K562 (cell line): ENCODE data around the gene EPHB2. TPM values are rescaled to one million over a fixed set of nuclear protein-coding genes. Genes with fewer than 3 reads are reported as not detected.

ENCODE experiments used
- ATAC-seq: fragments of 200-7000 bp; cut with Tn5 transposase; 3 replicates; pipeline ENCODE4 v1.9.1; 2020; ENCODE audit warnings: moderate library complexity
- BruUV-seq: library from RNA; stranded (reverse); fragments of 400-500 nt; replicated peaks from 2 replicates; lab custom pipeline; 2021; lab: Mats Ljungman, UMichigan
- CTCF ChIA-PET: fragments of 300-600 bp; formaldehyde crosslinking; extraction: SDS; loops from one replicate; lab custom pipeline; 2021; ENCODE audit warnings: low intra/inter-chr PET ratio; lab: Yijun Ruan, JAX
- POLR2A ChIA-PET: fragments of 300-600, 350-650 bp; sonication (Branson Sonifier 250); formaldehyde crosslinking; extraction: SDS; loops from one replicate; lab custom pipeline; 2021; ENCODE audit warnings: antibody characterized with exemption, inconsistent platforms; lab: Yijun Ruan, JAX
- DNase-seq, 4 experiments: peaks; one replicate each; pipeline versions ENCODE4 v3.0.0 to v3.0.0-alpha.2; 2011 to 2018; ENCODE audit warnings: low spot score in 3 of 4, mixed read lengths in 3 of 4; ENCODE audit errors: extremely low read depth in 1 of 4
- FAIRE-seq: peaks from 2 replicates; lab custom pipeline; 2011; peaks lifted over from hg19 to GRCh38; lab: Jason Lieb, UNC
- H2AFZ ChIP-seq: 2 replicates; pipeline ENCODE4 v1.6.0; 2011; ENCODE audit warnings: low read depth, low read length, control low read depth, inconsistent platforms
- H3K27ac ChIP-seq: fragments of 200-600 bp; 3 replicates; pipeline ENCODE4 v1.8.0; 2011; ENCODE audit warnings: low read depth, mild to moderate bottlenecking, control low read depth, inconsistent platforms, low read length, moderate library complexity, mixed read lengths; ENCODE audit errors: extremely low read depth
- H3K27me3 ChIP-seq, 2 experiments: fragments of 300-600 bp in 1 of 2; 2 replicates in 1 of 2; 3 replicates in 1 of 2; pipeline versions ENCODE4 v1.6.0 to v1.8.0; 2011; ENCODE audit warnings: inconsistent platforms in 2 of 2, low read length in 2 of 2, mild to moderate bottlenecking in 1 of 2, mixed read lengths in 1 of 2, moderate library complexity in 1 of 2; ENCODE audit not compliant: control insufficient read depth in 2 of 2, insufficient read depth in 2 of 2
- H3K36me3 ChIP-seq: fragments of 300-600 bp; 3 replicates; pipeline ENCODE4 v1.8.0; 2011; ENCODE audit warnings: mild to moderate bottlenecking, low read length, inconsistent platforms; ENCODE audit not compliant: control insufficient read depth, insufficient read depth
- H3K4me1 ChIP-seq, 2 experiments: fragments of 200-600 bp in 1 of 2; replicated peaks in 1 of 2; 2 replicates in 1 of 2; 3 replicates in 1 of 2; pipeline versions ENCODE4 v1.5.1 to v1.8.0; 2011; ENCODE audit warnings: inconsistent platforms in 2 of 2, low read length in 2 of 2, mild to moderate bottlenecking in 1 of 2, mixed read lengths in 1 of 2, moderate library complexity in 1 of 2; ENCODE audit not compliant: control insufficient read depth in 2 of 2, insufficient read depth in 2 of 2
- H3K4me2 ChIP-seq: 2 replicates; pipeline ENCODE4 v1.6.1; 2011; ENCODE audit warnings: low read length, control low read depth, inconsistent platforms, mixed read lengths; ENCODE audit not compliant: insufficient read depth
- H3K4me3 ChIP-seq: fragments of 200-600 bp; sonication (generic), shearing (Covaris generic); 2 replicates; pipeline ENCODE4 v1.5.1; 2016; ENCODE audit warnings: control low read depth, inconsistent platforms
- H3K79me2 ChIP-seq: fragments of 200-600 bp; 3 replicates; pipeline ENCODE4 v1.8.0; 2011; ENCODE audit warnings: low read length, inconsistent platforms; ENCODE audit not compliant: control insufficient read depth, insufficient read depth
- H3K9ac ChIP-seq, 2 experiments: 2 replicates each; pipeline versions ENCODE4 v1.6.0 to v1.6.1; 2011; ENCODE audit warnings: low read depth in 2 of 2, low read length in 2 of 2, control low read depth in 1 of 2, inconsistent platforms in 1 of 2, mild to moderate bottlenecking in 1 of 2, mixed read lengths in 1 of 2; ENCODE audit not compliant: insufficient read depth in 1 of 2
- H3K9me1 ChIP-seq: one replicate; pipeline ENCODE4 v1.6.0; 2011; ENCODE audit warnings: inconsistent platforms, mild to moderate bottlenecking, low read length, moderate library complexity; ENCODE audit not compliant: control insufficient read depth, insufficient read depth
- H3K9me3 ChIP-seq: replicated peaks from 2 replicates; pipeline ENCODE4 v1.5.1; 2011; ENCODE audit warnings: low read depth, low read length, inconsistent platforms; ENCODE audit not compliant: control insufficient read depth, insufficient read depth
- H4K20me1 ChIP-seq: replicated peaks from 2 replicates; pipeline ENCODE4 v1.6.1; 2011; ENCODE audit warnings: low read length, inconsistent platforms, mixed read lengths; ENCODE audit not compliant: control insufficient read depth, insufficient read depth
- ATF7 ChIP-seq: fragments of 450-650 bp; IDR thresholded peaks from 2 replicates; pipeline ENCODE4 v1.7.1; 2014; ENCODE audit warnings: mild to moderate bottlenecking, moderate library complexity
- FOXK1 ChIP-seq: sonication (generic); formaldehyde crosslinking; IDR thresholded peaks from 2 replicates; pipeline ENCODE4 v1.8.0; 2022; ENCODE audit warnings: missing genetic modification reagents, mild to moderate bottlenecking, borderline replicate concordance
- HNRNPH1 ChIP-seq: fragments of 200-400 bp; formaldehyde crosslinking; optimal IDR thresholded peaks from 2 replicates; pipeline ENCODE3; 2017; ENCODE audit warnings: low read depth, mild to moderate bottlenecking, low read length, moderate library complexity
- LARP7 ChIP-seq: fragments of 450-650 bp; IDR thresholded peaks from 2 replicates; pipeline ENCODE4 v1.6.1; 2016
- MEF2A ChIP-seq: IDR thresholded peaks from 2 replicates; pipeline ENCODE4 v1.6.1; 2011; ENCODE audit warnings: low read depth, mild to moderate bottlenecking, low read length, moderate library complexity; ENCODE audit not compliant: control insufficient read depth
- NR1H2 ChIP-seq: sonication (generic); formaldehyde crosslinking; IDR thresholded peaks from 2 replicates; pipeline ENCODE4 v1.4.0; 2020; ENCODE audit warnings: mild to moderate bottlenecking, missing genetic modification reagents
- NR4A1 ChIP-seq, 2 experiments: fragments of 250-450 bp in 1 of 2; fragments of 450-650 bp in 1 of 2; sonication (Bioruptor Pico) in 1 of 2; IDR thresholded peaks; 2 replicates each; pipeline versions ENCODE4 v1.4.0 to v1.6.1; 2016 to 2020; ENCODE audit warnings: mild to moderate bottlenecking in 2 of 2, missing compliant biosample characterization in 1 of 2, missing genetic modification characterization in 1 of 2, moderate library complexity in 1 of 2
- SNIP1 ChIP-seq: fragments of 450-650 bp; IDR thresholded peaks from 2 replicates; pipeline ENCODE4 v1.7.1; 2017; ENCODE audit warnings: low read depth, mild to moderate bottlenecking
- ZNF12 ChIP-seq: sonication (generic); formaldehyde crosslinking; IDR thresholded peaks from 2 replicates; pipeline ENCODE4 v1.4.0; 2020; ENCODE audit warnings: mild to moderate bottlenecking, missing genetic modification reagents
- ZNF717 ChIP-seq: fragments of 250-450 bp; sonication (Bioruptor Pico); IDR thresholded peaks from 2 replicates; pipeline ENCODE4 v1.5.0; 2021
- ZNF766 ChIP-seq: fragments of 200-800 bp; sonication (Bioruptor generic); conservative IDR thresholded peaks from 2 replicates; pipeline ENCODE4 v1.6.1; 2016; ENCODE audit warnings: missing genetic modification characterization, missing compliant biosample characterization
- WGBS: fragments of 100-300 bp; shearing (Covaris generic); methylation state at CpG from one replicate; pipeline ENCODE4 v1.1.6; 2016; ENCODE audit warnings: low coverage, mixed read lengths; ENCODE audit not compliant: insufficient coverage; ENCODE audit errors: missing lambda C conversion rate; 5-methylcytosine and 5-hydroxymethylcytosine counted together
- in situ Hi-C: fragments of 300-500 bp; cut with MboI; formaldehyde crosslinking; loops from 4 replicates; pipeline ENCODE4 v1.15.0; 2018; ENCODE audit warnings: inconsistent platforms, mixed read lengths
- intact Hi-C: fragments of 100-400 bp; cut with micrococcal nuclease; formaldehyde crosslinking; loops from 2 replicates; pipeline ENCODE4 v1.14.2; 2022
- polyA plus RNA-seq, 8 experiments: library from polyadenylated mRNA; depleted of rRNA in 4 of 8; stranded (reverse) in 5 of 8; unstranded in 3 of 8; fragments of >200 nt; fragmentation: Nextera tagmentation in 2 of 8; fragmentation: Illumina TruSeq in 1 of 8; extraction: Ambion mirVana in 2 of 8; extraction: Trizol in 1 of 8; gene quantifications; 2 replicates each; pipeline versions ENCODE4 v1.2.1 to v1.2.3, GENCODE V29; 2011 to 2014; ENCODE audit warnings: inconsistent platforms in 1 of 8, missing spikeins in 1 of 8
- total RNA-seq, 7 experiments: library from RNA; depleted of rRNA in 6 of 7; stranded (reverse); fragments of >200 nt in 6 of 7; fragmentation: Illumina TruSeq in 2 of 7; extraction: Trizol in 2 of 7; gene quantifications; 2 replicates each; pipeline versions ENCODE4 v1.2.1 to v1.2.3, GENCODE V29; 2011 to 2021; ENCODE audit warnings: low replicate concordance in 1 of 7
- TF ChIP-seq, protein P1 (sequence below): fragments of 250-450 bp; sonication (Bioruptor Pico); IDR thresholded peaks from 2 replicates; pipeline ENCODE4 v1.4.0; 2020; ENCODE audit warnings: borderline replicate concordance
- TF ChIP-seq, protein P2 (sequence below), 2 experiments: IDR thresholded peaks; 2 replicates each; pipeline ENCODE4 v1.6.1; 2012; ENCODE audit warnings: improper control_type of control experiment in 2 of 2, low read depth in 2 of 2, low read length in 2 of 2, borderline replicate concordance in 1 of 2

Gene EPHB2
- total and polyA plus RNA-seq, 9 of the 15 experiments (the other 6 are each of a cell fraction or from before 2014, with no cell fraction given), result not detected

DNA sequence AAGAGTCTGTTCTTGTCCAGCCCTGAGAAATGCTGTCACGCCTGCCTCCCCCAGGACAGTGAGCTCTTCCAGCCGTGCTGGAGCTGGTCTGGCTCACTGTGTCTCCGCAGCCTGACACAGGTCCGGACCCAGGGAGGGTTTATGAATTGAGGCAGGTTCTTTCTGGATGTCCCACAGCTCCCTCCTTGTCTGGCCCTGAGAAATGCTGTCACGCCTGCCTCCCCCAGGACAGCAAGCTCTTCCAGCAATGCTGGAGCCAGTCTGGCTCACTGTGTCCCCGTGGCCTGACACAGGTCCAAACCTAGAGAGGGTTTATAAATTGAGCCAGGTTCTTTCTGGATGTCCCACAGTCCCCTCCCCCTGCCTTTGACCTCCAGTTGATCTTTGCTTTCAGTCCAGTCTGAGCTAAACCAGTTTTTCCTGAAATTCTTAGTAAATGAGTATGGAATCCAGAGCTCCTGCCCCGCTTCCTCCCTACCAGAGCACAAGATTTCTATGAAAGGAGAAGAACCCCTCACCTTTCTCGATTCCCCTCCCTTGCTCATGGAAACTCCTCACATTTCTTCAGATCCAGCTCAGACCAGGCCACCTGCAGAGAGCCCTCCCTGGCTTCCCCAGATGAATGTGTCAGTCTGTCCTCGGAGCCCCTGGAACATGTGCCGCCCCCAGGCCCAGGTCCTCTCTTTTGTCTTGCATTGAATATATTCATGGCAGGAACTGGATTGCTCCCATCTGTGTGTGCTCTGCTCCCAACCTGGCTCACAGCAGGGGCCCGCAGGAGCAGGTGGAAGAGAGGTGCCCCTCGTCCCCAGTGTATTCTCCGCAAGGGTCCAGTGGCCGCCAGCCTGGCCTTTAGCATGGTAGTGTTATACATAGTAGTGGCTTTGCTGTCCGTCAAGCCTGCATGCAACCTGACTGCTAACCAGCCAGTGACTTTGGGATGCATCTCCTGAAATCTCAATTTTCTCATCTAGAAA, 116.3 kb downstream of the EPHB2 start:
- H3K27ac ChIP-seq, result no peak overlapping the region
- intact Hi-C loops (no loop called here), in situ Hi-C loops (no loop called here)
- no peaks in the 10 kb centered on the region for H3K9me1 ChIP-seq
- no peaks in the 10 kb centered on the region for H3K36me3 ChIP-seq
- DNase-seq (no peak), FAIRE-seq (no peak), ATAC-seq (peak; percentile 28; the same call in 1 of the 3 replicates)
- H3K4me2 ChIP-seq, result no peak overlapping the region
- BruUV-seq, result no TSS peak
- no peaks in the 10 kb centered on the region; the same call in 1 of the 2 replicates for H4K20me1 ChIP-seq
- H3K27me3 ChIP-seq, result peaks cover 15 to 74% of the 10 kb centered on the region in 2 experiments
- H3K4me3 ChIP-seq, result no peak overlapping the region
- H2AFZ ChIP-seq, result no peak overlapping the region
- H3K79me2 ChIP-seq, result no peaks in the 10 kb centered on the region
- POLR2A ChIA-PET, result no interaction called here
- H3K9ac ChIP-seq, result no peak overlapping the region
- TF ChIP-seq ATF7 (no peak), FOXK1 (CRISPR knock-in tag) (no peak), ZNF717 (no peak), SNIP1 (no peak), ZNF12 (CRISPR knock-in tag) (no peak), HNRNPH1 (no peak), NR1H2 (CRISPR knock-in tag) (no peak), MEF2A (no peak), ZNF766 (CRISPR knock-in tag) (no peak), LARP7 (no peak), NR4A1 (CRISPR knock-in tag; IDR thresholded peaks at IDR 0.05) (no peak), NR4A1 (tag; IDR thresholded peaks at IDR 0.05) (no peak)
- TF ChIP-seq, protein P1, sequence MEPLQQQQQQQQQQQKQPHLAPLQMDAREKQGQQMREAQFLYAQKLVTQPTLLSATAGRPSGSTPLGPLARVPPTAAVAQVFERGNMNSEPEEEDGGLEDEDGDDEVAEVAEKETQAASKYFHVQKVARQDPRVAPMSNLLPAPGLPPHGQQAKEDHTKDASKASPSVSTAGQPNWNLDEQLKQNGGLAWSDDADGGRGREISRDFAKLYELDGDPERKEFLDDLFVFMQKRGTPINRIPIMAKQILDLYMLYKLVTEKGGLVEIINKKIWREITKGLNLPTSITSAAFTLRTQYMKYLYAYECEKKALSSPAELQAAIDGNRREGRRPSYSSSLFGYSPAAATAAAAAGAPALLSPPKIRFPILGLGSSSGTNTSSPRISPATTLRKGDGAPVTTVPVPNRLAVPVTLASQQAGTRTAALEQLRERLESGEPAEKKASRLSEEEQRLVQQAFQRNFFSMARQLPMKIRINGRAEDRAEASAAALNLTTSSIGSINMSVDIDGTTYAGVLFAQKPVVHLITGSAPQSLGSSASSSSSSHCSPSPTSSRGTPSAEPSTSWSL (CRISPR knock-in tag), result no peak
- TF ChIP-seq, protein P2, sequence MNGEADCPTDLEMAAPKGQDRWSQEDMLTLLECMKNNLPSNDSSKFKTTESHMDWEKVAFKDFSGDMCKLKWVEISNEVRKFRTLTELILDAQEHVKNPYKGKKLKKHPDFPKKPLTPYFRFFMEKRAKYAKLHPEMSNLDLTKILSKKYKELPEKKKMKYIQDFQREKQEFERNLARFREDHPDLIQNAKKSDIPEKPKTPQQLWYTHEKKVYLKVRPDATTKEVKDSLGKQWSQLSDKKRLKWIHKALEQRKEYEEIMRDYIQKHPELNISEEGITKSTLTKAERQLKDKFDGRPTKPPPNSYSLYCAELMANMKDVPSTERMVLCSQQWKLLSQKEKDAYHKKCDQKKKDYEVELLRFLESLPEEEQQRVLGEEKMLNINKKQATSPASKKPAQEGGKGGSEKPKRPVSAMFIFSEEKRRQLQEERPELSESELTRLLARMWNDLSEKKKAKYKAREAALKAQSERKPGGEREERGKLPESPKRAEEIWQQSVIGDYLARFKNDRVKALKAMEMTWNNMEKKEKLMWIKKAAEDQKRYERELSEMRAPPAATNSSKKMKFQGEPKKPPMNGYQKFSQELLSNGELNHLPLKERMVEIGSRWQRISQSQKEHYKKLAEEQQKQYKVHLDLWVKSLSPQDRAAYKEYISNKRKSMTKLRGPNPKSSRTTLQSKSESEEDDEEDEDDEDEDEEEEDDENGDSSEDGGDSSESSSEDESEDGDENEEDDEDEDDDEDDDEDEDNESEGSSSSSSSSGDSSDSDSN (IDR thresholded peaks at IDR 0.05; ENCODE audit: borderline replicate concordance in 1 of 2, low read depth in 2 of 2, low read length in 2 of 2), result no peak
- 4% methylated on average over 15 of the region's 15 CpGs for WGBS
- no peaks in the 10 kb centered on the region for H3K9me3 ChIP-seq
- CTCF ChIA-PET, result no interaction called here
- peaks cover 0 to 8% of the 10 kb centered on the region in 2 experiments; a peak in 1 of 5 replicates for H3K4me1 ChIP-seq
